Endothelial cell (in vitro differentiated cells): ENCODE results near the gene C9orf50. TPM values are rescaled to one million over a fixed set of nuclear protein-coding genes. Genes with fewer than 3 reads are reported as not detected.

Experiments
- DNase-seq: peaks from one replicate; pipeline ENCODE4 v3.0.0; 2021; ENCODE audit warnings: low spot score
- H3K27ac Mint-ChIP-seq: one replicate; pipeline ENCODE4 v1.8.0; 2021; ENCODE audit warnings: mixed read lengths, inconsistent platforms; ENCODE audit not compliant: unreplicated experiment
- H3K27me3 Mint-ChIP-seq: one replicate; pipeline ENCODE4 v1.8.0; 2021; ENCODE audit warnings: mild to moderate bottlenecking, moderate library complexity, mixed read lengths, inconsistent platforms; ENCODE audit not compliant: unreplicated experiment
- H3K36me3 Mint-ChIP-seq: one replicate; pipeline ENCODE4 v1.8.0; 2021; ENCODE audit warnings: mild to moderate bottlenecking, low read depth, mixed read lengths, inconsistent platforms; ENCODE audit not compliant: unreplicated experiment
- H3K4me1 Mint-ChIP-seq: one replicate; pipeline ENCODE4 v1.8.0; 2021; ENCODE audit warnings: mild to moderate bottlenecking, mixed read lengths, inconsistent platforms; ENCODE audit not compliant: unreplicated experiment
- H3K4me3 Mint-ChIP-seq: one replicate; pipeline ENCODE4 v1.8.0; 2021; ENCODE audit warnings: mild to moderate bottlenecking, mixed read lengths, inconsistent platforms; ENCODE audit not compliant: unreplicated experiment
- H3K9me3 Mint-ChIP-seq: one replicate; pipeline ENCODE4 v1.8.0; 2021; ENCODE audit warnings: mixed read lengths, inconsistent platforms; ENCODE audit not compliant: unreplicated experiment
- CTCF ChIP-seq: fragments of 200-600 bp; sonication (generic); IDR thresholded peaks from one replicate; pipeline ENCODE4 v1.5.0; 2021; ENCODE audit warnings: antibody characterized with exemption; ENCODE audit not compliant: unreplicated experiment
- total RNA-seq: library from RNA; stranded (reverse); fragmentation: NEBNext Ultra II Directional; extraction: Animal tissue kit (Norgen Biotek cat#: 25700); gene quantifications from one replicate; pipeline ENCODE4 v1.2.1, GENCODE V29; 2021; ENCODE audit not compliant: unreplicated experiment

C9orf50 gene
- total RNA-seq, 1 donor from 2014 or later: not detected

- TF ChIP-seq CTCF: no peak
- Mint-ChIP-seq H3K4me1 (peaks cover 11% of the 10 kb centered on the region), H3K27ac (peak overlapping the region; percentile 85), H3K9me3 (no peaks in the 10 kb centered on the region), H3K27me3 (peaks cover 7% of the 10 kb centered on the region), H3K36me3 (peaks cover 9% of the 10 kb centered on the region), H3K4me3 (no peak overlapping the region)
- DNase-seq: no peak
Observed at GRCh38 chr9:129576546-129577543, 44.1 kb downstream of the C9orf50 start.

- Mint-ChIP-seq H3K4me3 (peak overlapping the region; percentile 29), H3K4me1 (peaks cover 11% of the 10 kb centered on the region), H3K27me3 (peaks cover 7% of the 10 kb centered on the region), H3K36me3 (peaks cover 9% of the 10 kb centered on the region), H3K27ac (peak overlapping the region; percentile 70), H3K9me3 (no peaks in the 10 kb centered on the region)
- TF ChIP-seq CTCF: no peak
- no peak for DNase-seq
Observed at GRCh38 chr9:129575818-129576217, 45.1 kb downstream of the C9orf50 start.

GRCh38 chr9:129574911-129575585 is 45.9 kb downstream of the C9orf50 start:
- peaks cover 5% of the 10 kb centered on the region for H3K27me3 Mint-ChIP-seq
- H3K36me3 Mint-ChIP-seq: peaks cover 9% of the 10 kb centered on the region
- no peak overlapping the region for H3K27ac Mint-ChIP-seq
- H3K9me3 Mint-ChIP-seq: no peaks in the 10 kb centered on the region
- peaks cover 11% of the 10 kb centered on the region for H3K4me1 Mint-ChIP-seq
- H3K4me3 Mint-ChIP-seq: no peak overlapping the region
- TF ChIP-seq CTCF: no peak
- no peak for DNase-seq

GRCh38 chr9:129573977-129574376 is 46.9 kb downstream of the C9orf50 start:
- Mint-ChIP-seq H3K9me3 (no peaks in the 10 kb centered on the region), H3K27ac (no peak overlapping the region), H3K36me3 (peaks cover 9% of the 10 kb centered on the region), H3K27me3 (peaks cover 9% of the 10 kb centered on the region), H3K4me3 (no peak overlapping the region), H3K4me1 (peaks cover 15% of the 10 kb centered on the region)
- no peak for DNase-seq
- TF ChIP-seq CTCF: no peak
